Peyer's patch (tissue), 4 donors: ENCODE measurements around the gene MBTPS2. TPM values are rescaled to one million over a fixed set of nuclear protein-coding genes. Genes with fewer than 3 reads are reported as not detected.

Experiments used
- DNase-seq, 3 donors: peaks; one replicate each; pipeline ENCODE4 v3.0.0-alpha.2; 2017 to 2019
- H3K27ac ChIP-seq, 4 donors: fragments of 200-600 bp; sonication (generic); one replicate each; pipeline ENCODE4 v1.5.1; 2016 to 2019
- H3K27me3 ChIP-seq, 2 donors: fragments of 200-600 bp; sonication (generic); one replicate each; pipeline ENCODE4 v1.5.1; 2019
- H3K36me3 ChIP-seq, 3 donors: fragments of 200-600 bp; sonication (generic); one replicate each; pipeline ENCODE4 v1.5.1; 2016 to 2019
- H3K4me1 ChIP-seq, 4 donors: fragments of 200-600 bp; sonication (generic); one replicate each; pipeline ENCODE4 v1.5.1; 2016 to 2019
- H3K4me3 ChIP-seq, 4 donors: fragments of 200-600 bp; sonication (generic); 1 replicate in 3 of 4; 2 replicates in 1 of 4; pipeline ENCODE4 v1.5.1; 2016 to 2019; ENCODE audit warnings: mild to moderate bottlenecking in 1 of 4
- H3K9me3 ChIP-seq, 4 donors: fragments of 200-600 bp; sonication (generic); one replicate each; pipeline ENCODE4 v1.5.1; 2016 to 2019; ENCODE audit warnings: mild to moderate bottlenecking in 1 of 4
- POLR2A ChIP-seq, 2 donors: fragments of 450-650 bp; IDR thresholded peaks; one replicate each; pipeline ENCODE4 v1.5.1; 2017; ENCODE audit warnings: antibody characterized with exemption in 2 of 2, mild to moderate bottlenecking in 2 of 2, moderate library complexity in 2 of 2
- total RNA-seq, 4 donors: library from RNA; depleted of rRNA; stranded (reverse); fragments of >200 nt; gene quantifications; one replicate each; pipeline ENCODE4 v1.1.0, GENCODE V29; 2016
- TF ChIP-seq, protein P1 (sequence below), 6 experiments: fragments of 450-650 bp in 4 of 6; fragments of 200-600 bp in 2 of 6; sonication (generic) in 1 of 6; IDR thresholded peaks; one replicate each; pipeline ENCODE4 v1.5.1; 2017 to 2019; ENCODE audit warnings: antibody characterized with exemption in 6 of 6, mild to moderate bottlenecking in 3 of 6, moderate library complexity in 1 of 6

Gene MBTPS2
- total RNA-seq, 4 donors from 2014 or later: 5.0 to 7.8 (median 5.1) TPM

- Histone ChIP-seq H3K36me3 (no peaks in the 10 kb centered on the region), H3K9me3 (no peaks in the 10 kb centered on the region), H3K4me1 (no peaks in the 10 kb centered on the region), H3K4me3 (no peak overlapping the region), H3K27me3 (no peaks in the 10 kb centered on the region), H3K27ac (no peak overlapping the region)
- no peak for TF ChIP-seq POLR2A (IDR thresholded peaks at IDR 0.05)
- TF ChIP-seq, protein P1, sequence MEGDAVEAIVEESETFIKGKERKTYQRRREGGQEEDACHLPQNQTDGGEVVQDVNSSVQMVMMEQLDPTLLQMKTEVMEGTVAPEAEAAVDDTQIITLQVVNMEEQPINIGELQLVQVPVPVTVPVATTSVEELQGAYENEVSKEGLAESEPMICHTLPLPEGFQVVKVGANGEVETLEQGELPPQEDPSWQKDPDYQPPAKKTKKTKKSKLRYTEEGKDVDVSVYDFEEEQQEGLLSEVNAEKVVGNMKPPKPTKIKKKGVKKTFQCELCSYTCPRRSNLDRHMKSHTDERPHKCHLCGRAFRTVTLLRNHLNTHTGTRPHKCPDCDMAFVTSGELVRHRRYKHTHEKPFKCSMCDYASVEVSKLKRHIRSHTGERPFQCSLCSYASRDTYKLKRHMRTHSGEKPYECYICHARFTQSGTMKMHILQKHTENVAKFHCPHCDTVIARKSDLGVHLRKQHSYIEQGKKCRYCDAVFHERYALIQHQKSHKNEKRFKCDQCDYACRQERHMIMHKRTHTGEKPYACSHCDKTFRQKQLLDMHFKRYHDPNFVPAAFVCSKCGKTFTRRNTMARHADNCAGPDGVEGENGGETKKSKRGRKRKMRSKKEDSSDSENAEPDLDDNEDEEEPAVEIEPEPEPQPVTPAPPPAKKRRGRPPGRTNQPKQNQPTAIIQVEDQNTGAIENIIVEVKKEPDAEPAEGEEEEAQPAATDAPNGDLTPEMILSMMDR (IDR thresholded peaks at IDR 0.05): no peak
- no peak for DNase-seq
Observed at GRCh38 chrX:21875013-21875412, 35.6 kb downstream of the MBTPS2 start.

DNA sequence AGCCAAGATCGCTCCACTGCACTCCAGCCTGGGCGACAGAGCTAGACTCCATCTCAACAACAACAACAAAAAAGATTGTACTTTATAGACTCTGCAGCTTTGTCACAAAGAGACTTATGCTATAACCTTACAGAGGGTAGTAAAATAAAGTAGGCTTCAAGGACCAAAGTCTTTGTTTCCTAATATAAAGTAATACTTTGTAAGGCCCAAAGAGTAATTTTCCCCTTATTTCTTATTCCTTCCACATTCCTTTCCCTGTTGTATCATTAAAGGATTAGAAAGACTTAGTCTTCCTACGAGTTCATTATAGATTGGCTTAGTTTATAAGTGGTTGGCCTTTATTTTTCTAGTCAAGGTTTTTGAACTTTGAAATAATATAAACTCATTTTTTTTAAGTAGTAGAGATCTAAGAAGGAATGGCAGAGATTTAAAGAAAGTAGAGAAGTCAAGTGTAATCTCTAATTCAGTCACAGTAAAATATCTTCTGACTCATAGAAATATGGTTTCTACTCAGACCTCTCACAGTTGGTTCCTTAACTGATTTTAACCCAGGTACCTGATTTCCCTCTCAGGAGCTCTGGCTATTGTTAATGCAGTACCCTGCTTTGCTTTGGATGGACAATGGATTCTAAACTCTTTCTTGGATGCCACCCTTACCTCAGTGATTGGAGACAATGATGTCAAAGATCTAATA, 42.6 kb downstream of the MBTPS2 start:
- no peak for TF ChIP-seq POLR2A (IDR thresholded peaks at IDR 0.05)
- TF ChIP-seq, protein P1 (IDR thresholded peaks at IDR 0.05): no peak
- DNase-seq: no peak
- H3K9me3 ChIP-seq: no peaks in the 10 kb centered on the region
- no peak overlapping the region for H3K4me3 ChIP-seq
- H3K27me3 ChIP-seq: no peaks in the 10 kb centered on the region
- no peaks in the 10 kb centered on the region for H3K36me3 ChIP-seq
- no peak overlapping the region for H3K27ac ChIP-seq
- no peaks in the 10 kb centered on the region for H3K4me1 ChIP-seq

DNA sequence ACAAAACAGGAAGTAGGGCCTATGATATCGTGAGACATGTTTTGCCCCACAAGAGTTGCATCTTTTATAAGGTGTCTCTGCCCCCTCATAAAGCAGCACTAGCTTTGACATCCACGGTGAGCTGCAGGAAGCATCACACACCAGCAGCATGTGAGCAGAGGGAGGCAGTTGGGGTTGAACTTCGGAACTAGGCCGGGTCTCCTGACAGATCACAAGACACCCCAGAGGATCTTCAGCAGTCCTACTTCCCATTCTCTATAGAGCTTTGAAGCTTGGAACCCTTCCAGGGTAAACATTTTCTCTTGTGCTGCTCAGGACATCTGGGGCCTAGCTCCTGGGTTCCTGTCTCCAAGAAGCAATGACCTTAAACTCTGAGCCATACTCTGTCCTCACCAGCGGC, 43.8 kb downstream of the MBTPS2 start:
- no peak for DNase-seq
- TF ChIP-seq POLR2A (IDR thresholded peaks at IDR 0.05): no peak
- TF ChIP-seq, protein P1 (IDR thresholded peaks at IDR 0.05): no peak

GRCh38 chrX:21885568-21885967, 46.2 kb downstream of the MBTPS2 start:
- H3K4me1 ChIP-seq: no peaks in the 10 kb centered on the region
- DNase-seq: no peak
- no peaks in the 10 kb centered on the region for H3K36me3 ChIP-seq
- H3K4me3 ChIP-seq: no peak overlapping the region
- no peaks in the 10 kb centered on the region for H3K9me3 ChIP-seq
- H3K27me3 ChIP-seq: no peaks in the 10 kb centered on the region
- H3K27ac ChIP-seq: no peak overlapping the region
- TF ChIP-seq POLR2A (IDR thresholded peaks at IDR 0.05): no peak
- TF ChIP-seq, protein P1 (IDR thresholded peaks at IDR 0.05): no peak

More for the DNA sequence above, 43.8 kb downstream of the MBTPS2 start:
- Histone ChIP-seq H3K27ac (no peak overlapping the region), H3K36me3 (no peaks in the 10 kb centered on the region), H3K9me3 (no peaks in the 10 kb centered on the region), H3K27me3 (no peaks in the 10 kb centered on the region), H3K4me1 (no peaks in the 10 kb centered on the region), H3K4me3 (no peak overlapping the region)

DNA sequence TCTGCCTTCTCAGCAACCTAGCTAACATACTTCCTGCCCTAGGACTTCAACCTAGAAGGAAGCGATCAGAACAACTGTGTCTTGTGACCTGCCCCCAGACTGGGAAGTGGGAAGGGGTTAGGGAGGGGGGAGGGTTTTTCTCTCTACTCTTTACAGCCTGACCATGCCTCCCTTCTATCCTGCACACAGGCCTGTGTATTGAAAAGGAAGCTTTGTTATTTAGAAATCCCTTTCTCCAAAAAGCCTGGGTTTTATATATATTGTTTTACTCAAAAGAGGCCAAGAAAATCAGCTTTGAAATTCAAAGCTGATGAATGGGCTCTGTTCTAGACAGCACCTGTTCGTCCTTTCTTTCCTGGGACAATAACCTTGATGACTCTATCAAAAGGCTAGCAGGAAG, 65.9 kb downstream of the MBTPS2 start:
- DNase-seq: no peak
- Histone ChIP-seq H3K4me3 (no peak overlapping the region), H3K36me3 (no peaks in the 10 kb centered on the region), H3K9me3 (no peaks in the 10 kb centered on the region), H3K4me1 (no peaks in the 10 kb centered on the region), H3K27ac (no peak overlapping the region), H3K27me3 (no peaks in the 10 kb centered on the region)
- TF ChIP-seq, protein P1 (IDR thresholded peaks at IDR 0.05): no peak
- TF ChIP-seq POLR2A (IDR thresholded peaks at IDR 0.05): no peak
